SK-MEL-5 (cell line): Measurements from ENCODE around the gene COL4A2. TPM values are rescaled to one million over a fixed set of nuclear protein-coding genes. Genes with fewer than 3 reads are reported as not detected.
A peak's percentile ranks its signal among the peaks of the same experiment; 100 is the strongest.

Experiments
- DNase-seq: peaks from one replicate; pipeline ENCODE4 v3.0.0-alpha.2; 2016; ENCODE audit warnings: low read depth, low spot score
- in situ Hi-C: cut with HindIII; loops from 2 replicates; pipeline ENCODE4 v1.10.0; 2016; ENCODE audit warnings: low sequenced_read_pairs, high pct_unique_total_duplicates, low pct_unique_long_range_greater_than_20kb
- small RNA-seq, 2 experiments: library from RNA; depleted of rRNA; stranded (forward); fragments of <200 nt; gene quantifications; one replicate each; pipeline ENCODE3, GENCODE V24; 2014
- total RNA-seq: library from RNA; depleted of rRNA; stranded (reverse); fragments of >200 nt; shearing (Covaris generic); gene quantifications from 2 replicates; pipeline ENCODE4 v1.2.3, GENCODE V29; 2014; rRNA removed

Gene COL4A2
- total RNA-seq, 1 experiment from 2014 or later: 23.4 TPM

DNA sequence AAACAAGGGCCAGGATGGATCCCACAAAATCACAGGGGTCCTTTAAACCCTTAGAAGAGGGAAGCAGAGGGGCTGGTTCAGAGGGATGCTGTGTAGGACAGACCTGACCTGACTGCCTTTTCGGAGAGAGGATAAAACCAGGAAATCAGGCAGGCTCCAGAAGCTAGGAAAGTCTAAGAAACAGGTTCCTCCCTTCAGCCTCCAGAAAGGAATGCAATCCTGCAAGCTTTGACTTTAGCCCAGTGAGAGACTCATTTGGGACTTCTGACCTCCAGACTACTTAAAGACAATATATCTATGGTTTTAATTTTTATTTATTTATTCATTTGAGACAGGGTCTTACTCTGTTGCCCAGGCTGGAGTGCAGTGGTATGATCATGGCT lies 249.1 kb downstream of the COL4A2 start:
- no peak for DNase-seq
- in situ Hi-C loops: no loop called here

DNA sequence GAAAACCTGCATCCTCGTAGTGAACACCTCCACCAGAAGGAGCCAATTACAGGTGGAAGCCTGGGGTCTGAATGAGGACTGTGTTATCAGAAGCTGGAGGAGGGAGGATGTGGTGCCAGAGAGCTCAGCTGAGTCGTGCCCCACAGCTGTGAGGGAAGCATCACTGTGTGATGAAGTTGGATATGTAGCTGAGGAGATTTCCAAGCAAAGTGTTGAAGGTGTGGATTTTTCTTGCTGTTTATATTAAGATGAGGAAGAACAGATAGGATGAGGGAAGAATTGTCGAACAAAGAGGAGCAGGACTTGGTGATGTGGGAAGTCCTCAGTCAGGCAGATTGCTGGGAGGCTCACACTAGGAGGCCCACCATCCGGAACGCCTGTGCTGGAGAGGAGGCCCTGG lies 250.0 kb downstream of the COL4A2 start:
- in situ Hi-C loops: no loop called here
- no peak for DNase-seq

DNA sequence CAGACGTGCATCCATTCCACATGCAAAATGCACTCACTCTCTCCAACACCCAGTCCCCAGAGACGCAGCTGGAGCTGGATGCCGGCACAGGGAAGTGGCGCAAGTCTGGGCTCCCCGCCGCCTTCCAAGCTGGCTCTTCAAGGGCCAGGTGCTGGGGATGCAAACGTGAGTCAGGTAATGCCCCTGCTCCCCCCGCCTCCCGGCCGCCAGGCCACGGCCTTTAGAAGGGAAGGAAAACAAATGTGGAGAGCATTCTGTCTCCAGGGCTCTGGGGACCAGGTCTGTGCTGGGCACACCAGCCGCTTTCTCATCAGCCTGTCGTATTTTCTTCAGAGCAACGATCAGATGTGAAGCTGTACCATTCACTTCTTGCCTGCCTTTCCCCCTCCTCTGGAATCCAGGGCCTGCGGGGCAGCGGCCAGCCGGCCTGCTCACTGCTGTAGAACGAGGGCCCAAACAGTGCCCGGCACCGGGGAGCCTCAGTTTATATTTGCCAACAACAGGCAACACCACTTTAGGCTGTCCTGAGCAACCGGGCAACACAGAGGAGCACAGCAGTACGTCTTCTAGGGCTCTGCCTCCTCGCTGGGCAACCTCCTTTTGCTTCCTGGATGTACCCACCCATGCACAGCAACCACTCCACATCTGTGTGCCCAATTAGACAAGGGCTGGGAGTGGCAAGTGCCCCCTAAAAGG lies 250.7 kb downstream of the COL4A2 start:
- in situ Hi-C loops: no loop called here
- no peak for DNase-seq

DNA sequence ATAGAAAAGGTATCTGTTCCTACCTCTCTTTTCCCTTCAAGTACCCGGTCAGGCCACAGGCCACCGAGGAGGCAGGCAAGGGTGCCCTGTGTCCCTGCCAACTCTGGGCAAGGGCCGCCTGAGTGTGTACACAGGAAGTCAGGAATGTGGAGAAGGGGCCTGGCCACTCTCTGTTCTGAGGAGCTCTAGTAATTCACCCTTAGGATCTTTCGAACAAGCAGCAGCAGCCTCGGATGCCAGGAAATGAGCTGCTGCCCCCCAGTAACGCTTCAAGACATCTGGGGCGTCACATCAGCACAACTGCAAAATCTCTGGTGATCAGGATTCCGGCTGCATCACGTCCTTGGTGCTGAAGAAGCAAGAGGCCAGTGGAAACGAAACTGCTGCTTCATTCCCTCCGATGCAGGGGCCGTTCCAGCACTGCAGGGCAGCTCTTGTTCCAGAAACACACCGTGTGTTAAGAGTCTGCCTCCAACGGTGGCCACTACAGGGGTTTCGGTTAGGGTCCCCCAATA lies 252.4 kb downstream of the COL4A2 start:
- in situ Hi-C loops: no loop called here

GRCh38 chr13:110559986-110560385 lies 252.9 kb downstream of the COL4A2 start:
- no peak for DNase-seq
- in situ Hi-C loops: no loop called here

More for the DNA sequence above, 252.4 kb downstream of the COL4A2 start:
- DNase-seq: no peak

DNA sequence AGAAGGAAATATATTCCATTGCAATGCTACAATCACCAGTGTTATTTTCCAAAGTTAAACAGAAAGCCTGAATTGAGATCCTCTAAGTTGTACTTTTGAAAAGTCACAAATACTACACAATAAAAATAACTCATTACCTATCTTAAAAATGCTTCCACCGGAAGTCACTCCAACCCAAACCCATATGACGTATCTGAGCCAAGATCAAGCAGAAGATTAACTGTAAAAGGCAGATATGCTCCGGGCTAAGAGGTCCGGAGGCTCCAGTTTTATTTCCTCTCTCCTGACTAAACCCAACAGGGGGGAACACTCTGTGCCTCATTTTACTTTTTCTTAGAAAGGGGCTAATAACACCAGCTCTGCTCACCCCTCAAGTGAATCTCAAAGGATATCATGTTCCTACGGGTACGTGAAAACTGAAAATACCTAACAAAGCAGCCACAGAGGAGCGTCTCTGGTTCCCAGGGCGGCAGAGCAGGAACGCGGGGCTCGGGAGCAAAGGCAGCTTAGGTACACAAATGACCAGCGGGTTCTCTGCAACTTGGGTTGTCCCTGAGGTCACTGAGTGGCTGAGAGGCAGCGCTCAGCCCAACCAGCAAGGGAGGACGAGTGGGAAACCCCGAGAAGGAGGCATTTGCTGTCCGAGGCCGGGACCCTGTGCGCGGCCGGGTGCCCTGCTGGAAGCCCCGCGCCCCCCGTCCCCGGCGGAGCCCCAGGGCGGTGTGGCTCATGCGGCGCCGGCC lies 253.7 kb downstream of the COL4A2 start:
- in situ Hi-C loops: no loop called here
- DNase-seq: peak; percentile 32

DNA sequence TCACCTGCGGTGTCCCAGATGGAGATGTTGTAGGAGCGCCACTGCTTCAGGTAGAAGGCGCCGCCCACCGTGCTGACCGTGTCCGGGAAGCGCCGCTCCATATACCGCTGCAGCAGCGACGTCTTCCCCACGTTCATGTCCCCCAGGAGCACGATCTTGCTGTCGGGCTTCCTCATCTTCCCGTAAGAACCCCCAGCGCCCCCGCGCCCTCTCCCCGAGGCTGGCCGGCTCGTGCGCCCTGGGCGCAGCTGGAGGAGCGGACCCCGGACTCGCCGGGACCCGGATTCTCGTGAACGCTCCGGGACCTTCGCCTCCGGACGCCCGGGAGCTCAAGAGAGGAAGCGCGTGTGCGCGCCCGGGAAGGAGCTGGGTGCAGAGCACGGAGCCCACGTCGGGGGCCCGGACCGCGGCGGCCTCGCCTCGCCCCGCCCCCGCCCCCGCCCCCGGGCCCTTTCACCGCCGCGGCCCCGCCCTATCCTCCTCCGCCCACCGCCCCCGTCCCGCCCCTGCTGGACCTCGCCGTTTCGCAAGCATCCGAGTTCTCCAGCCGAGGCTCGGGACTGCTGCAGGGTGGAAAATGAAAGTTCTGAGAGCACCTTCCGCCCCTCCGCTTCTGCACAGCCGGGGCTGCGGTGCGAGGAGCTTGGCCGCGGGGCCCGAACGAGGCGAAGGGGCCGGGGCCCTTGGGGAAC lies 254.4 kb downstream of the COL4A2 start, which contains the start of gene RAB20:
TSS of gene RAB20 (minus strand) at position 379 of the 692 bp plus-strand sequence. CDS start at position 176, 203 bp downstream.
- in situ Hi-C loops: no loop called here
- peak; percentile 80 for DNase-seq

DNA sequence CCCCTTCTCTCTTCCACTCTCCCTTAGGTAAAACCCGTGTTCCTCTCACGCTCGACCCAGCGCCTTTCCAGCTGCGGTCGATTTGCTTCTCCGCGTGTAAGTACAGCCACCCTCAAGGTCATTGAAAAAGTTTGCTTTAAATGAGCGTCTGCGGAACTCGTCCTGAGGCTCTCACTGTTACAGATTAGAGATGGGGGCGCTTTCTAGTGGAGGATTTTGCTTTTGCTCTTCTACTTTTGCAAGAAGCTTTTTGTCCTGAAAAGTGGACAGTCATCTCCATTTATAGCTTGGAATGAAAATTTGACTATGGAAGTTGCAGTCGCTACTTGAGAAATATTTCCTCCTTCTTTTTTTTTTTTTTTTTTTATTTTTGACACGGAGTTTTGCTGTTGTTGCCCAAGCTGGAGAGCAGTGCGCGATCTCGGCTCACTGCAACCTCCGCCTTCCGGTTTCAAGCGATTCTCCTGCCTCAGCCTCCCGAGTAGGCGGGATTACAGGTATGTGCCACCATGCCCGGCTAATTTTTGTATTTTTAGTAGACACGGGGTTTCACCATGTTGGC lies 255.0 kb downstream of the COL4A2 start:
- in situ Hi-C loops: no loop called here
- DNase-seq: no peak

Small RNA genes lying within 50 kb of the gene (small RNA-seq; reads per million reads assigned to genes)
- gene MIR8073: 0 reads per million in 2 experiments

Other genes starting within 250 kb of the COL4A2 start
- gene COL4A1, start 127 bp upstream of the COL4A2 start, total RNA-seq: 12.1 and 13.5 TPM in 2 replicates